Ishikawa (cell line): ENCODE results near the gene FGD5.

ENCODE experiments used
- CREB1 ChIP-seq: IDR thresholded peaks from 2 replicates; pipeline ENCODE4 v1.6.1; 2012; ENCODE audit warnings: low read depth
- EP300 ChIP-seq: IDR thresholded peaks from 2 replicates; pipeline ENCODE4 v1.6.1; 2012; ENCODE audit warnings: borderline replicate concordance
- FOXM1 ChIP-seq: IDR thresholded peaks from 2 replicates; pipeline ENCODE4 v1.6.1; 2012; ENCODE audit warnings: low read depth, borderline replicate concordance
- RAD21 ChIP-seq: IDR thresholded peaks from 2 replicates; pipeline ENCODE4 v1.6.1; 2012; ENCODE audit warnings: low read depth
- TAF1 ChIP-seq: IDR thresholded peaks from 2 replicates; pipeline ENCODE4 v1.6.1; 2012; ENCODE audit warnings: low read depth, mild to moderate bottlenecking
- TCF12 ChIP-seq: IDR thresholded peaks from 2 replicates; pipeline ENCODE4 v1.6.1; 2012; ENCODE audit warnings: low read depth
- TEAD4 ChIP-seq: IDR thresholded peaks from 2 replicates; pipeline ENCODE4 v1.6.1; 2012
- YY1 ChIP-seq: IDR thresholded peaks from 2 replicates; pipeline ENCODE4 v1.6.1; 2012; ENCODE audit warnings: low read depth

- TF ChIP-seq CREB1 (peak; percentile 47; the same call in 1 of the 2 replicates), TAF1 (peak; percentile 67), RAD21 (no peak), FOXM1 (no peak), YY1 (peak; percentile 94), TEAD4 (no peak; the same call in 1 of the 2 replicates), EP300 (no peak), TCF12 (no peak; the same call in 1 of the 2 replicates)
These were observed 129.3 kb downstream of the FGD5 start for GRCh38 chr3:14947886-14948608.
